Ascending aorta (tissue), 2 donors: Measurements from ENCODE around the gene RGS1. TPM values are rescaled to one million over a fixed set of nuclear protein-coding genes. Genes with fewer than 3 reads are reported as not detected.

Experiments used
- DNase-seq, 2 donors: peaks; one replicate each; pipeline ENCODE4 v3.0.0-alpha.2; 2019; ENCODE audit warnings: low spot score in 2 of 2
- H3K27ac ChIP-seq, 2 donors: fragments of 200-600 bp; sonication (generic); one replicate each; pipeline ENCODE4 v1.5.1; 2016 to 2017; ENCODE audit warnings: mild to moderate bottlenecking in 1 of 2
- H3K27me3 ChIP-seq: fragments of 200-600 bp; sonication (generic); one replicate; pipeline ENCODE4 v1.5.1; 2017
- H3K36me3 ChIP-seq, 2 donors: fragments of 200-600 bp; sonication (generic); one replicate each; pipeline ENCODE4 v1.5.1; 2016
- H3K4me1 ChIP-seq, 2 donors: fragments of 200-600 bp; sonication (generic); one replicate each; pipeline ENCODE4 v1.5.1; 2016 to 2017; ENCODE audit warnings: mild to moderate bottlenecking in 1 of 2
- H3K4me3 ChIP-seq, 2 donors: fragments of 200-600 bp; sonication (generic); one replicate each; pipeline ENCODE4 v1.5.1; 2016 to 2017; ENCODE audit warnings: mild to moderate bottlenecking in 1 of 2
- H3K9me3 ChIP-seq, 2 donors: fragments of 200-600 bp; sonication (generic); one replicate each; pipeline ENCODE4 v1.5.1; 2016
- CTCF ChIP-seq, 3 experiments: fragments of 200-600 bp in 2 of 3; fragments of 450-650 bp in 1 of 3; sonication (generic) in 2 of 3; IDR thresholded peaks; one replicate each; pipeline ENCODE4 v1.5.1; 2016 to 2019; ENCODE audit warnings: antibody characterized with exemption in 3 of 3, mild to moderate bottlenecking in 1 of 3, moderate library complexity in 1 of 3
- intact Hi-C: fragments of 100-400 bp; cut with DNase I; formaldehyde crosslinking; loops from one replicate; pipeline ENCODE4 v1.15.1; 2023
- total RNA-seq: library from RNA; depleted of rRNA; stranded (reverse); fragments of >200 nt; gene quantifications from one replicate; pipeline ENCODE4 v1.1.0, GENCODE V29; 2016

The RGS1 gene
- total RNA-seq, 1 donor from 2014 or later: 13.0 TPM

GRCh38 chr1:192579010-192579738 lies 3.6 kb downstream of the RGS1 start:
- intact Hi-C loops: no loop called here
- Histone ChIP-seq H3K36me3 (no peaks in the 10 kb centered on the region), H3K4me3 (peak overlapping the region in 1 of 2 donors; percentile 38), H3K9me3 (no peaks in the 10 kb centered on the region), H3K27me3 (no peaks in the 10 kb centered on the region), H3K27ac (no peak overlapping the region), H3K4me1 (no peaks in the 10 kb centered on the region)
- TF ChIP-seq CTCF (IDR thresholded peaks at IDR 0.05): no peak
- no peak for DNase-seq

GRCh38 chr1:192580351-192580962 lies 4.9 kb downstream of the RGS1 start:
- no peaks in the 10 kb centered on the region for H3K4me1 ChIP-seq
- no peak overlapping the region for H3K4me3 ChIP-seq
- peak; percentile 39 to 64 (median 50) for TF ChIP-seq CTCF (IDR thresholded peaks at IDR 0.05)
- H3K27me3 ChIP-seq: no peaks in the 10 kb centered on the region
- intact Hi-C loops: loop anchor here (1.0 to 2.0 kb wide), 2 partner anchors 28 to 106 kb away; no protein-coding TSS in a partner anchor
- H3K36me3 ChIP-seq: no peaks in the 10 kb centered on the region
- H3K27ac ChIP-seq: no peak overlapping the region
- no peak for DNase-seq
- no peaks in the 10 kb centered on the region for H3K9me3 ChIP-seq

- Histone ChIP-seq H3K4me3 (no peak overlapping the region), H3K36me3 (no peaks in the 10 kb centered on the region), H3K27me3 (no peaks in the 10 kb centered on the region), H3K9me3 (no peaks in the 10 kb centered on the region), H3K27ac (no peak overlapping the region), H3K4me1 (no peaks in the 10 kb centered on the region)
- intact Hi-C loops: loop anchor here (2.0 kb wide), 1 partner anchor 27 kb away; no protein-coding TSS in a partner anchor
- no peak for TF ChIP-seq CTCF (IDR thresholded peaks at IDR 0.05)
- no peak for DNase-seq
Observed at GRCh38 chr1:192581131-192581927, 5.8 kb downstream of the RGS1 start.

DNA sequence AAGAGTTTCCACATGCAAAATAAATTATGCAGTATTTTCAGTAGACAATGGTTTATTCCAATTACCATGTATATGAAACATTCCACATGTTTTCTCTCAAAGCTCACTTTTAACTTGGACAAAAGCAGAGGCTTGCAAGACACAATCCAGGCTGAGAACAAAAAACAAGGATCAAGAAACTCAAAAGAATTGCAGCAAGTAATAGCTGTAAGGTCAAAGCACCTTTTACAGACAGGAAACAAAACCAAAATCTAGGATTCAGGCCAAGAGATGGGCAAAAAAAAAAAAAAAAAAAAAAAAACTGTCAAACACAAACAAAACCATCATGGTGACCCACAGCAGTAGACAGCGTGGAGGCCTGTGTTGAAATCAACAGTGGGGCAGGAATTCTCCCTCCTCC lies 9.3 kb downstream of the RGS1 start:
- Histone ChIP-seq H3K27ac (no peak overlapping the region), H3K27me3 (no peaks in the 10 kb centered on the region), H3K4me1 (no peaks in the 10 kb centered on the region), H3K9me3 (no peaks in the 10 kb centered on the region), H3K36me3 (no peaks in the 10 kb centered on the region), H3K4me3 (no peak overlapping the region)
- no peak for DNase-seq
- no peak for TF ChIP-seq CTCF (IDR thresholded peaks at IDR 0.05)
- intact Hi-C loops: no loop called here

GRCh38 chr1:192587386-192588266 lies 12.1 kb downstream of the RGS1 start:
- Histone ChIP-seq H3K9me3 (no peaks in the 10 kb centered on the region), H3K27me3 (no peaks in the 10 kb centered on the region), H3K4me3 (no peak overlapping the region), H3K4me1 (no peaks in the 10 kb centered on the region), H3K36me3 (no peaks in the 10 kb centered on the region), H3K27ac (no peak overlapping the region)
- no peak for TF ChIP-seq CTCF (IDR thresholded peaks at IDR 0.05)
- DNase-seq: no peak
- intact Hi-C loops: no loop called here
